NT2/D1 (cell line): Measurements from ENCODE around the gene CDCA4.

Experiments used
- SUZ12 ChIP-seq: IDR thresholded peaks from 2 replicates; pipeline ENCODE4 v1.6.1; 2011; ENCODE audit not compliant: insufficient read length, insufficient read depth; ENCODE audit errors: extremely low read depth
- YY1 ChIP-seq: IDR thresholded peaks from 2 replicates; pipeline ENCODE4 v1.6.1; 2011; ENCODE audit not compliant: insufficient read length, insufficient read depth

- no peak for TF ChIP-seq YY1
- no peak for TF ChIP-seq SUZ12
These were observed 7.6 kb downstream of the CDCA4 start for GRCh38 chr14:105013150-105013785.
